Peyer's patch (tissue), 4 donors: ENCODE results near the gene FUBP1.

Experiments used
- POLR2A ChIP-seq, 2 donors: fragments of 450-650 bp; IDR thresholded peaks; one replicate each; pipeline ENCODE4 v1.5.1; 2017; ENCODE audit warnings: antibody characterized with exemption in 2 of 2, mild to moderate bottlenecking in 2 of 2, moderate library complexity in 2 of 2
- TF ChIP-seq, protein P1 (sequence below), 6 experiments: fragments of 450-650 bp in 4 of 6; fragments of 200-600 bp in 2 of 6; sonication (generic) in 1 of 6; IDR thresholded peaks; one replicate each; pipeline ENCODE4 v1.5.1; 2017 to 2019; ENCODE audit warnings: antibody characterized with exemption in 6 of 6, mild to moderate bottlenecking in 3 of 6, moderate library complexity in 1 of 6

DNA sequence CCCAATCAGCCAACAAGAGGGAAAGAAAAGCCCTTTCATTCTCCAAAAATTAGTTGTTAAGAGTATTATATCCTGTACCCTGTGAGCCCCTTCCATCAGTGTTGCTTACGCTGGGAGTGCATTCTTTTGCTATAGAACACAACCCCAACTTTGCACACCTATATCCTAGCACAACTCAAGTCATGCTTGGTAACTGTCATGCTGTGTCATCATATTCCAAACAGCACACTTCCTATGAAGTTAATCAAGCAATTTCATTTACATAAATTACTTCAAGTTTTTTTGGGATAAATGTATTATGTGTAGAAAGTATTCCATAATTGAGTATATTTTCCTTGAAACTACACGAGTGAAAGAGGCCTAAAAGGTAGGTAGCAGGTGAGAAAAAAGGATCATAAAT is 20.0 kb downstream of the FUBP1 start:
- TF ChIP-seq, protein P1, sequence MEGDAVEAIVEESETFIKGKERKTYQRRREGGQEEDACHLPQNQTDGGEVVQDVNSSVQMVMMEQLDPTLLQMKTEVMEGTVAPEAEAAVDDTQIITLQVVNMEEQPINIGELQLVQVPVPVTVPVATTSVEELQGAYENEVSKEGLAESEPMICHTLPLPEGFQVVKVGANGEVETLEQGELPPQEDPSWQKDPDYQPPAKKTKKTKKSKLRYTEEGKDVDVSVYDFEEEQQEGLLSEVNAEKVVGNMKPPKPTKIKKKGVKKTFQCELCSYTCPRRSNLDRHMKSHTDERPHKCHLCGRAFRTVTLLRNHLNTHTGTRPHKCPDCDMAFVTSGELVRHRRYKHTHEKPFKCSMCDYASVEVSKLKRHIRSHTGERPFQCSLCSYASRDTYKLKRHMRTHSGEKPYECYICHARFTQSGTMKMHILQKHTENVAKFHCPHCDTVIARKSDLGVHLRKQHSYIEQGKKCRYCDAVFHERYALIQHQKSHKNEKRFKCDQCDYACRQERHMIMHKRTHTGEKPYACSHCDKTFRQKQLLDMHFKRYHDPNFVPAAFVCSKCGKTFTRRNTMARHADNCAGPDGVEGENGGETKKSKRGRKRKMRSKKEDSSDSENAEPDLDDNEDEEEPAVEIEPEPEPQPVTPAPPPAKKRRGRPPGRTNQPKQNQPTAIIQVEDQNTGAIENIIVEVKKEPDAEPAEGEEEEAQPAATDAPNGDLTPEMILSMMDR (IDR thresholded peaks at IDR 0.05): no peak
- no peak for TF ChIP-seq POLR2A (IDR thresholded peaks at IDR 0.05)
